Measurements from ENCODE around the gene PGA4.

GRCh38 chr11:61264371-61264770 is 42.2 kb downstream of the PGA4 start:
- no peak for TF ChIP-seq CTCF (IDR thresholded peaks at IDR 0.05)
- no peak for TF ChIP-seq POLR2A (IDR thresholded peaks at IDR 0.05)
- no peak for TF ChIP-seq EP300 (IDR thresholded peaks at IDR 0.05)

Data from tibial nerve (tissue), 4 donors.